ENCODE measurements around the gene ORAI2. TPM values are rescaled to one million over a fixed set of nuclear protein-coding genes. Genes with fewer than 3 reads are reported as not detected.

Gene ORAI2
- 51.6 TPM for polyA plus RNA-seq (2013)

DNA sequence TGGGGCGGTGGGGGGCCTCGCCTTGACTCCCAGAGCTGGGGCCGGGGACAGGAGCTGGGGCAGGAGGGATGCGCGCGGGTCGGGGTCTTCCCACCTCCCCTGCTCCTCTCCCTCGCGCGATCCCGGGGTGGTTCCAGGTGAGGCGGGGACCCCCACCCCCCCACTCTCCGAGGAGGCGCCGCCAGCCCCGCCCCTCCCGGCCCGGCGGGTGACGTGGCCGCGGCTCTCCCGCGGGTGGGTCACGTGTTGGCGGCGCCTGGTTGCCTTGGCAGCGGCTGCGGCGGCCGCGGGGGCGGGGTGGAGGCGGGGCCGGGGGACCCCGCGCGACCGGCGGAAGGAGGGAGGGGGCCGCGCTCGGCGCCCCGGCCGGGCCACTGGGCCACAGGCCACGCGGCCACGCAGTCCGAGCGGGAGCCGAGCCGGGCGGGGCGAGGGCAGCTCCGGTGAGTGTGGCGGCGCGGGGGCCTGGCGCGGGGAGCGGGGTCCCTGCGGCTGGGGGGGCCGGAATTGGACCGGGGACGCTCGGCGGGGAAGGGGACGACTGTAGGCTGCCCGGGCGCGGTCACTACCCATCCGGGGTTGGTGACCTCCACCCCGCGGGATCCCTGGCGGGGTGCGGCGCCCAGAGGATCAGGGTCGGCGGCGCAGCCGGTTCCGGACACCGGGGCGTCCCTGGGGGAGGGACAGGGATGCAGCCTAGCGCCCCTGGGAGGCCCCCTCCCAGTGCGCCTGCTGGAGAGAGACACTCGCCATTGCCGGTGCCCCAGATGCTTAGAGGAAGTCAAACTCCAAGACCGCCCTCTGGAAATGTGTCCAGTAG lies at the start of gene ORAI2:
ORAI2 (plus strand) TSS at position 357 of the 820 bp plus-strand sequence. CDS start 5,382 bp downstream, outside the sequence.
- no peaks in the 10 kb centered on the region for H3K27me3 ChIP-seq (replicated peaks in 2 of 5; ENCODE audit: control insufficient read depth in 4 of 5, insufficient read depth in 5 of 5, low read length in 4 of 5)
- peak; percentile 67 to 86 (median 84) for DNase-seq
- H3K4me1 ChIP-seq (ENCODE audit: control extremely low read depth in 1 of 4, control insufficient read depth in 4 of 4, insufficient read depth in 4 of 4, low read length in 3 of 4): peaks cover 5 to 63% (median 57%) of the 10 kb centered on the region in 4 experiments
- ChIA-PET POLR2A (interaction anchor here (1.0 to 2.4 kb wide), 3 partner anchors 21 to 30 kb away, joined by 4 to 8 read pairs (median 4); no protein-coding TSS in a partner anchor), CTCF (interaction anchor here (56.5 to 63.4 kb wide), 2 partner anchors 9 to 15 kb away, joined by 1488 read pairs; partner anchors contain the start of genes ALKBH4, LRWD1, ORAI2 and PRKRIP1)
- peaks cover 2 to 20% (median 11%) of the 10 kb centered on the region in 4 experiments for H3K36me3 ChIP-seq (ENCODE audit: control insufficient read depth in 4 of 4, insufficient read depth in 4 of 4, low read length in 3 of 4)
- no peaks in the 10 kb centered on the region for H3K9me3 ChIP-seq (ENCODE audit: control extremely low read depth in 1 of 5, control insufficient read depth in 4 of 5, insufficient read depth in 2 of 5, low read depth in 1 of 5, low read length in 4 of 5)
- H3K4me3 ChIP-seq (ENCODE audit: control insufficient read depth in 1 of 7, extremely low read depth in 1 of 7, insufficient read depth in 4 of 7, low read depth in 2 of 7, low read length in 6 of 7): peak within 1 kb of the TSS; percentile 72 to 92 (median 81)
- 0% methylated on average over 53 of the region's 90 CpGs for WGBS (ENCODE audit: insufficient coverage)
- H3K27ac ChIP-seq (ENCODE audit: insufficient read depth in 1 of 2, low read depth in 1 of 2, low read length in 2 of 2, poor library complexity in 1 of 2, severe bottlenecking in 2 of 2): peak within 1 kb of the TSS; percentile 40 to 82

DNA sequence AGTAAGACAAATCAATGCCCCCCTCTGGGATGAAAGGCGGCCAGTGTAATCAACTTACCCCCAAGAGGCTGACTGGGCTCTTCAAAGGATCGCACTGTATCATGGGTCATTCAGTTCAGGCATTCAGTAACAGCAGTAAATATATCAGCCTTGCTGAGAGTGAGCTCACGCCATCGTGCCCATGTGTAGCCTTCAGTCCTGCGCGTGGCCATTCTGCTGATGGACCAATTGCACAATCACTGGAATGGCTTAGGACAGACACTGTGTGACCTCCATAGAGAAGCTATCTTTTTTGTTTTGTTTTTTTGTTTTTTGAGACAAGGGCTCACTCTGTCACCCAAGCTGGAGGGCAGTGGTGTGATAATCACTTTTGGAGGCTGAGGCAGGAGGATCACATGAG lies 46.3 kb upstream of the ORAI2 start:
- no peak overlapping the region for H3K27ac ChIP-seq (ENCODE audit: insufficient read depth in 1 of 2, low read depth in 1 of 2, low read length in 2 of 2, poor library complexity in 1 of 2, severe bottlenecking in 2 of 2)
- H3K27me3 ChIP-seq (replicated peaks in 2 of 5; ENCODE audit: control insufficient read depth in 4 of 5, insufficient read depth in 5 of 5, low read length in 4 of 5): no peaks in the 10 kb centered on the region
- H3K4me3 ChIP-seq (ENCODE audit: control insufficient read depth in 1 of 7, extremely low read depth in 1 of 7, insufficient read depth in 4 of 7, low read depth in 2 of 7, low read length in 6 of 7): no peak overlapping the region
- no peaks in the 10 kb centered on the region for H3K4me1 ChIP-seq (ENCODE audit: control extremely low read depth in 1 of 4, control insufficient read depth in 4 of 4, insufficient read depth in 4 of 4, low read length in 3 of 4)
- ChIA-PET CTCF (interaction anchor here (1.3 to 14.9 kb wide), 4 partner anchors 10 to 110 kb away, joined by 3 to 246 read pairs (median 6); no protein-coding TSS in a partner anchor), POLR2A (no interaction called here)
- H3K36me3 ChIP-seq (ENCODE audit: control insufficient read depth in 4 of 4, insufficient read depth in 4 of 4, low read length in 3 of 4): peaks cover 0 to 18% (median 10%) of the 10 kb centered on the region in 4 experiments
- no peak for DNase-seq
- 97% methylated on average over 6 of the region's 6 CpGs for WGBS (ENCODE audit: insufficient coverage)
- no peaks in the 10 kb centered on the region for H3K9me3 ChIP-seq (ENCODE audit: control extremely low read depth in 1 of 5, control insufficient read depth in 4 of 5, insufficient read depth in 2 of 5, low read depth in 1 of 5, low read length in 4 of 5)

DNA sequence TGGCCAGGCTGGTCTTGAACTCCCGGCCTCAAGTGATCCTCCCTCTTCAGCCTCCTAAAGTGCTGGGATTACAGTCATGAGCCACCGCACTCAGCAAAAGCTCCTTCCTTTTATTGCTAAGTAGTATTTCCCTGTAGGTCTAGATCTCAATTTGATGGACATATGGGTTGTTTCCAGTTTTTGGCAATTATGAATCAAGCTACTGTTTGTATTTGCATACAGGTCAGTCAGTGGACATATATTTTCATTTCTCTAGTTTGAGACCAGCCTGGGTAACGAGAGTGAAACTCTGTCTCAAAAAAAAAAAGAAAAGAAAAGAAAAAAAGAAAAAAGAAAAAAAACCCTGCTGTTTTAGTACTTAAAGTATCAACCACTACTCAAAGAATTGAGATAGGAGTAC lies 43.6 kb upstream of the ORAI2 start:
- no peaks in the 10 kb centered on the region for H3K4me1 ChIP-seq (ENCODE audit: control extremely low read depth in 1 of 4, control insufficient read depth in 4 of 4, insufficient read depth in 4 of 4, low read length in 3 of 4)
- ChIA-PET POLR2A (interaction anchor here (0.5 kb wide), 1 partner anchor 672 kb away, joined by 3 read pairs; no protein-coding TSS in a partner anchor), CTCF (interaction anchor here (1.2 to 14.9 kb wide), 2 partner anchors 71 to 112 kb away, joined by 4 to 246 read pairs; no protein-coding TSS in a partner anchor)
- no peak overlapping the region for H3K4me3 ChIP-seq (ENCODE audit: control insufficient read depth in 1 of 7, extremely low read depth in 1 of 7, insufficient read depth in 4 of 7, low read depth in 2 of 7, low read length in 6 of 7)
- no peaks in the 10 kb centered on the region for H3K27me3 ChIP-seq (replicated peaks in 2 of 5; ENCODE audit: control insufficient read depth in 4 of 5, insufficient read depth in 5 of 5, low read length in 4 of 5)
- H3K36me3 ChIP-seq (ENCODE audit: control insufficient read depth in 4 of 4, insufficient read depth in 4 of 4, low read length in 3 of 4): peaks cover 0 to 24% (median 8%) of the 10 kb centered on the region in 4 experiments
- DNase-seq: no peak
- no peaks in the 10 kb centered on the region for H3K9me3 ChIP-seq (ENCODE audit: control extremely low read depth in 1 of 5, control insufficient read depth in 4 of 5, insufficient read depth in 2 of 5, low read depth in 1 of 5, low read length in 4 of 5)
- no peak overlapping the region for H3K27ac ChIP-seq (ENCODE audit: insufficient read depth in 1 of 2, low read depth in 1 of 2, low read length in 2 of 2, poor library complexity in 1 of 2, severe bottlenecking in 2 of 2)
- 92% methylated on average over 2 of the region's 3 CpGs for WGBS (ENCODE audit: insufficient coverage)

DNA sequence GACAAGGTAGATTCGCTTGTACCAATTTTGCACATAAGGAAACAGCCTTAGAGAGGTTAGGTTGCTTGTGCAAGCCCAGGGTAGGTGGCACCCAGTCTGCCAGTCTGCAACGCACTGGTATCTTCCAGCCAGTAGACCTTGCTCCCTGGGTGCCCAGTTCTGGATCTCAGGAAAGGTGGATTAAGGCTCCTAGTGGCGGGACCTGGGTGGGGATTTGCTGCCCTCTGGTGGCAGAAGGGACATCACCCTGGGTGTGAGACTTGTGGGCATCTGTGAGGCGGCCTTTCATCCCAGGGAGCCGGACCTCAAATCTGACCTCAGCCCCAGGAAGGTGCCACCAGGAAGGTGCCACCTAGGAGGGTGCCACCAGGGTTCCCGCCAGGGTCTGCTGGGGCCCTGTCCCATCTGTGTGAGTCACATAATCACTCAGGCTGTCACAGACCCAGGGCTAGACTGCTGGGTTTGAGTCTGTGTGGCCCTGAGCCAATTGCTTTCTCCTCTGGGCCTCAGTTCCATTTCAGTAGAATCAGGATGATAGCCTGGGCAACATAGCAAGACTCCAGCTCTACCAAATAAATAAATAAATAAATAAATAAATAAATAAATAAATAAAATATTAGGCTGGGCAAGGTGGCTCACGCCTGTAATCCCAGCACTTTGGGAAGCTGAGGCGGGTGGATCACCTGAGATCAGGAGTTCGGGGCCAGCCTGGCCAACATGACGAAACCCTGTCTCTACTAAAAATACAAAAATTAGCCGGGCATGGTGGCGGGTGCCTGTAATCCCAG lies 42.5 kb upstream of the ORAI2 start:
- CTCF ChIA-PET: interaction anchor here (0.5 to 56.5 kb wide), 8 partner anchors 14 to 417 kb away, joined by 3 to 1488 read pairs (median 5); partner anchors contain the start of genes ALKBH4, LRWD1 and ORAI2
- Histone ChIP-seq H3K36me3 (ENCODE audit: control insufficient read depth in 4 of 4, insufficient read depth in 4 of 4, low read length in 3 of 4) (peaks cover 0 to 24% (median 7%) of the 10 kb centered on the region in 4 experiments), H3K4me1 (ENCODE audit: control extremely low read depth in 1 of 4, control insufficient read depth in 4 of 4, insufficient read depth in 4 of 4, low read length in 3 of 4) (peaks cover 0 to 7% (median 5%) of the 10 kb centered on the region in 4 experiments), H3K4me3 (ENCODE audit: control insufficient read depth in 1 of 7, extremely low read depth in 1 of 7, insufficient read depth in 4 of 7, low read depth in 2 of 7, low read length in 6 of 7) (no peak overlapping the region), H3K9me3 (ENCODE audit: control extremely low read depth in 1 of 5, control insufficient read depth in 4 of 5, insufficient read depth in 2 of 5, low read depth in 1 of 5, low read length in 4 of 5) (no peaks in the 10 kb centered on the region), H3K27ac (ENCODE audit: insufficient read depth in 1 of 2, low read depth in 1 of 2, low read length in 2 of 2, poor library complexity in 1 of 2, severe bottlenecking in 2 of 2) (no peak overlapping the region), H3K27me3 (replicated peaks in 2 of 5; ENCODE audit: control insufficient read depth in 4 of 5, insufficient read depth in 5 of 5, low read length in 4 of 5) (no peaks in the 10 kb centered on the region)
- WGBS (ENCODE audit: insufficient coverage): 69% methylated on average over 6 of the region's 12 CpGs
- DNase-seq: peak; percentile 63 to 76 (median 67)
- POLR2A ChIA-PET: interaction anchor here (0.7 kb wide), 1 partner anchor 14 kb away, joined by 4 read pairs; no protein-coding TSS in a partner anchor

DNA sequence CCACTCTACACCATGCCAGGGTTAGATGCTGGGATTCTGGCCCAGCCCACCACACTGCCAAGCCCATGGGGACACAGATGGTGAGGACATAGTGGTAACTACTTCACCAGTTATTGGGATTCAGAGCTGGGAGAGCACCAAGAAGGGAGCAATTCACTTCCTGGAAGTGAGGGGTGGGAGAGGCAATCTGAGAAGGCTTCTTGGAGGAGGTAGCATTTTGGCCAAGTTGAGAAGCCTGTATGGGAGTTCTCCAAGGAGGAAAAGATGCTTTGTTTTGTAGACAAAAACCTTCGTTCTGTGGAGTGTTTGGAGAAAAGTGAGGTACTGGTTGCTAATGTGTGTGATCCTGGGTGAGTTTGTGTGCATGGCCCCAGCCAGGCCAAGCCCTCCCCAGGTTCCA lies 41.0 kb upstream of the ORAI2 start:
- no peak overlapping the region for H3K4me3 ChIP-seq (ENCODE audit: control insufficient read depth in 1 of 7, extremely low read depth in 1 of 7, insufficient read depth in 4 of 7, low read depth in 2 of 7, low read length in 6 of 7)
- no CpG with 5 or more reads among the region's 1 CpG for WGBS (ENCODE audit: insufficient coverage)
- no peak for DNase-seq
- no peaks in the 10 kb centered on the region for H3K27me3 ChIP-seq (replicated peaks in 2 of 5; ENCODE audit: control insufficient read depth in 4 of 5, insufficient read depth in 5 of 5, low read length in 4 of 5)
- no peaks in the 10 kb centered on the region for H3K9me3 ChIP-seq (ENCODE audit: control extremely low read depth in 1 of 5, control insufficient read depth in 4 of 5, insufficient read depth in 2 of 5, low read depth in 1 of 5, low read length in 4 of 5)
- CTCF ChIA-PET: interaction anchor here (1.1 to 56.5 kb wide), 7 partner anchors 12 to 140 kb away, joined by 3 to 1488 read pairs (median 6); partner anchors contain the start of genes ALKBH4, LRWD1 and ORAI2
- peaks cover 0 to 17% (median 4%) of the 10 kb centered on the region in 4 experiments for H3K36me3 ChIP-seq (ENCODE audit: control insufficient read depth in 4 of 4, insufficient read depth in 4 of 4, low read length in 3 of 4)
- POLR2A ChIA-PET: no interaction called here
- H3K4me1 ChIP-seq (ENCODE audit: control extremely low read depth in 1 of 4, control insufficient read depth in 4 of 4, insufficient read depth in 4 of 4, low read length in 3 of 4): peaks cover 3 to 17% (median 13%) of the 10 kb centered on the region in 4 experiments
- no peak overlapping the region for H3K27ac ChIP-seq (ENCODE audit: insufficient read depth in 1 of 2, low read depth in 1 of 2, low read length in 2 of 2, poor library complexity in 1 of 2, severe bottlenecking in 2 of 2)

DNA sequence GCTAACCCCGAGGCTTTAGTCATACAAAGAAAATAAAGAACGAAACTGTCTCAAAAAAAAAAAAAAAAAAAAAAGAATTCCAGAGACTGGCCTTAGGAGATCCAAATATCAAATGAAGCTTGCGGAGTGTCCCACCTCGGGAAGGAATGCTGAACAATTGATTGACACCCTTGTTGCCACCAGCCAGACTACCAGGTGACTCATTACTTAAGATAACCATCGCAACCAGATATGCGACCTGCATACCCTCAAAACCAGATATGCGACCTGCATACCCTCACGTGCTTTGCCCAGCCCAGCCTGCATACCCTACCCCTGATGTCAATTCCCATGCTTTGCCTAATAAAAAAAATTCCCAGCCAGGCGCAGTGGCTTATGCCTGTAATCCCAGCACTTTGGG lies 39.9 kb upstream of the ORAI2 start:
- H3K36me3 ChIP-seq (ENCODE audit: control insufficient read depth in 4 of 4, insufficient read depth in 4 of 4, low read length in 3 of 4): peaks cover 0 to 17% (median 4%) of the 10 kb centered on the region in 4 experiments
- no peak overlapping the region for H3K27ac ChIP-seq (ENCODE audit: insufficient read depth in 1 of 2, low read depth in 1 of 2, low read length in 2 of 2, poor library complexity in 1 of 2, severe bottlenecking in 2 of 2)
- no peak overlapping the region for H3K4me3 ChIP-seq (ENCODE audit: control insufficient read depth in 1 of 7, extremely low read depth in 1 of 7, insufficient read depth in 4 of 7, low read depth in 2 of 7, low read length in 6 of 7)
- WGBS (ENCODE audit: insufficient coverage): 98% methylated on average over 7 of the region's 9 CpGs
- ChIA-PET POLR2A (no interaction called here), CTCF (interaction anchor here (1.6 to 56.5 kb wide), 3 partner anchors 11 to 116 kb away, joined by 6 to 1488 read pairs (median 246); partner anchors contain the start of genes ALKBH4, LRWD1 and ORAI2)
- no peaks in the 10 kb centered on the region for H3K9me3 ChIP-seq (ENCODE audit: control extremely low read depth in 1 of 5, control insufficient read depth in 4 of 5, insufficient read depth in 2 of 5, low read depth in 1 of 5, low read length in 4 of 5)
- no peaks in the 10 kb centered on the region for H3K27me3 ChIP-seq (replicated peaks in 2 of 5; ENCODE audit: control insufficient read depth in 4 of 5, insufficient read depth in 5 of 5, low read length in 4 of 5)
- DNase-seq: no peak
- H3K4me1 ChIP-seq (ENCODE audit: control extremely low read depth in 1 of 4, control insufficient read depth in 4 of 4, insufficient read depth in 4 of 4, low read length in 3 of 4): peaks cover 3 to 19% (median 15%) of the 10 kb centered on the region in 4 experiments

Data from common myeloid progenitor, CD34-positive (primary cell).